ENCODE results near the gene ANKUB1.
"Not testable (repeated sequence)": the region's sequence is repeated elsewhere in the genome, so short reads cannot be mapped to it uniquely, and the experiment has no call there.

ANKUB1 gene

GRCh38 chr3:149792452-149793270 lies at the start of gene ANKUB1:
ANKUB1 (minus strand) TSS chr3:149792554; CDS start chr3:149792366, 188 bp downstream.
- DNase-seq (ENCODE audit: low read depth in 4 of 4, low spot score in 1 of 4): no peak

- DNase-seq (ENCODE audit: low read depth in 4 of 4, low spot score in 1 of 4): no peak
Measured at GRCh38 chr3:149839896-149840295, 47.5 kb upstream of the ANKUB1 start.

GRCh38 chr3:149839469-149839868 lies 47.1 kb upstream of the ANKUB1 start:
- DNase-seq (ENCODE audit: low read depth in 4 of 4, low spot score in 1 of 4): not testable (repeated sequence)

- not testable (repeated sequence) for DNase-seq (ENCODE audit: low read depth in 4 of 4, low spot score in 1 of 4)
Measured at GRCh38 chr3:149838491-149838890, 46.1 kb upstream of the ANKUB1 start.

GRCh38 chr3:149833241-149833640 lies 40.9 kb upstream of the ANKUB1 start:
- no peak for DNase-seq (ENCODE audit: low read depth in 4 of 4, low spot score in 1 of 4)

GRCh38 chr3:149832086-149832485 lies 39.7 kb upstream of the ANKUB1 start:
- DNase-seq (ENCODE audit: low read depth in 4 of 4, low spot score in 1 of 4): no peak

GRCh38 chr3:149831321-149831720 lies 39.0 kb upstream of the ANKUB1 start:
- no peak for DNase-seq (ENCODE audit: low read depth in 4 of 4, low spot score in 1 of 4)

GRCh38 chr3:149830902-149831301 lies 38.5 kb upstream of the ANKUB1 start:
- DNase-seq (ENCODE audit: low read depth in 4 of 4, low spot score in 1 of 4): no peak

GRCh38 chr3:149829631-149830030 lies 37.3 kb upstream of the ANKUB1 start:
- DNase-seq (ENCODE audit: low read depth in 4 of 4, low spot score in 1 of 4): not testable (repeated sequence)

GRCh38 chr3:149828390-149828789 lies 36.0 kb upstream of the ANKUB1 start:
- no peak for DNase-seq (ENCODE audit: low read depth in 4 of 4, low spot score in 1 of 4)

GRCh38 chr3:149826636-149827035 lies 34.3 kb upstream of the ANKUB1 start:
- DNase-seq (ENCODE audit: low read depth in 4 of 4, low spot score in 1 of 4): no peak

GRCh38 chr3:149820183-149820582 lies 27.8 kb upstream of the ANKUB1 start:
- DNase-seq (ENCODE audit: low read depth in 4 of 4, low spot score in 1 of 4): no peak

- no peak for DNase-seq (ENCODE audit: low read depth in 4 of 4, low spot score in 1 of 4)
Measured at GRCh38 chr3:149819432-149819831, 27.1 kb upstream of the ANKUB1 start.

GRCh38 chr3:149816986-149817385 lies 24.6 kb upstream of the ANKUB1 start:
- no peak for DNase-seq (ENCODE audit: low read depth in 4 of 4, low spot score in 1 of 4)

GRCh38 chr3:149816311-149816710 lies 24.0 kb upstream of the ANKUB1 start:
- DNase-seq (ENCODE audit: low read depth in 4 of 4, low spot score in 1 of 4): no peak

- DNase-seq (ENCODE audit: low read depth in 4 of 4, low spot score in 1 of 4): no peak
Measured at GRCh38 chr3:149815728-149816127, 23.4 kb upstream of the ANKUB1 start.

- DNase-seq (ENCODE audit: low read depth in 4 of 4, low spot score in 1 of 4): no peak
Measured at GRCh38 chr3:149815321-149815720, 23.0 kb upstream of the ANKUB1 start.

GRCh38 chr3:149813367-149814281 lies 21.3 kb upstream of the ANKUB1 start:
- no peak for DNase-seq (ENCODE audit: low read depth in 4 of 4, low spot score in 1 of 4)

GRCh38 chr3:149812606-149813366 lies 20.4 kb upstream of the ANKUB1 start, which contains the start of gene RNF13:
RNF13 (plus strand) TSS chr3:149813215; CDS start chr3:149846027, 32,812 bp downstream.
- peak; percentile 82 to 93 (median 85) for DNase-seq (ENCODE audit: low read depth in 4 of 4, low spot score in 1 of 4)

GRCh38 chr3:149812165-149812605 lies 19.8 kb upstream of the ANKUB1 start:
- DNase-seq (ENCODE audit: low read depth in 4 of 4, low spot score in 1 of 4): no peak

- no peak for DNase-seq (ENCODE audit: low read depth in 4 of 4, low spot score in 1 of 4)
Measured at GRCh38 chr3:149810846-149811245, 18.5 kb upstream of the ANKUB1 start.
